Mucosa of stomach (tissue), 1 donor: Measurements from ENCODE around the gene URGCP.

ENCODE experiments used
- H3K27me3 ChIP-seq: one replicate; pipeline ENCODE4 v1.7.0; 2013; ENCODE audit warnings: mild to moderate bottlenecking, low read length; ENCODE audit not compliant: control insufficient read depth, insufficient read depth
- H3K36me3 ChIP-seq: one replicate; pipeline ENCODE4 v1.7.0; 2013; ENCODE audit warnings: low read length; ENCODE audit not compliant: control insufficient read depth, insufficient read depth
- H3K4me1 ChIP-seq: one replicate; pipeline ENCODE4 v1.7.0; 2013; ENCODE audit warnings: mild to moderate bottlenecking, low read length; ENCODE audit not compliant: control insufficient read depth, insufficient read depth
- H3K4me3 ChIP-seq: one replicate; pipeline ENCODE4 v1.7.0; 2013; ENCODE audit warnings: low read length
- H3K9ac ChIP-seq: one replicate; pipeline ENCODE4 v1.7.0; 2013; ENCODE audit warnings: mild to moderate bottlenecking, low read length, moderate library complexity
- H3K9me3 ChIP-seq: one replicate; pipeline ENCODE4 v1.7.0; 2013; ENCODE audit warnings: mild to moderate bottlenecking, low read length, moderate library complexity; ENCODE audit not compliant: control insufficient read depth
- donor health status: Pancreatic carcinoma.

The URGCP gene

GRCh38 chr7:43906331-43907010 lies at the start of gene URGCP:
TSS of gene URGCP (minus strand) at chr7:43906596. CDS start at chr7:43906575, 21 bp downstream.
- H3K4me1 ChIP-seq: peaks cover 24% of the 10 kb centered on the region

GRCh38 chr7:43956027-43956426 lies 49.6 kb upstream of the URGCP start:
- H3K9me3 ChIP-seq: no peaks in the 10 kb centered on the region
- H3K27me3 ChIP-seq: no peaks in the 10 kb centered on the region
- H3K36me3 ChIP-seq: no peaks in the 10 kb centered on the region
- H3K4me3 ChIP-seq: no peak overlapping the region
- H3K4me1 ChIP-seq: no peaks in the 10 kb centered on the region
- no peak overlapping the region for H3K9ac ChIP-seq

More at GRCh38 chr7:43906331-43907010, at the start of gene URGCP:
- H3K4me3 ChIP-seq: peak within 1 kb of the TSS; percentile 63
- no peaks in the 10 kb centered on the region for H3K27me3 ChIP-seq
- H3K9me3 ChIP-seq: no peaks in the 10 kb centered on the region
- H3K36me3 ChIP-seq: no peaks in the 10 kb centered on the region
- peak within 1 kb of the TSS; percentile 86 for H3K9ac ChIP-seq

- Histone ChIP-seq H3K9ac (no peak overlapping the region), H3K4me3 (no peak overlapping the region), H3K36me3 (peaks cover 6% of the 10 kb centered on the region), H3K4me1 (no peaks in the 10 kb centered on the region), H3K27me3 (no peaks in the 10 kb centered on the region), H3K9me3 (no peaks in the 10 kb centered on the region)
Observed at GRCh38 chr7:43954524-43955228, 48.3 kb upstream of the URGCP start.

DNA sequence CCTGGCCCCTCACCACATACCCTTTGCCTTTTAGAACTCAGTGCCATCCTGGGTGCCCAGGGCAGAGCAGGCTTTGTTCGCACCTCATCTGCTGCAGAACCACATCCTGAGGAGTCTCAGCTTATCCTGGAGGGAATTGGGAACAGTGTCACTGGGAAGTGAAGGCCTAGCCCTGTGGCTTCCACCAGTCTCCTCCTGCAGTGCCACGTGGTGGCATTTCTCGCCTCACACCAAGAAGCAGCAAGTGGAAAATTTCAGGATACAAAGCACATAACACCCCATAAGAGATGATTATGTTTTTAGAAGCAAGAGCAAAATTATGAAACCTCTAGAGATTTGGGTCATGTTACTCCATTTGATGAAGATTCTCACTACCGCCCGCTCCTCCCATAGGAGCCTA lies 46.7 kb upstream of the URGCP start:
- Histone ChIP-seq H3K4me3 (no peak overlapping the region), H3K36me3 (peaks cover 6% of the 10 kb centered on the region), H3K9ac (no peak overlapping the region), H3K4me1 (no peaks in the 10 kb centered on the region), H3K9me3 (no peaks in the 10 kb centered on the region), H3K27me3 (no peaks in the 10 kb centered on the region)

DNA sequence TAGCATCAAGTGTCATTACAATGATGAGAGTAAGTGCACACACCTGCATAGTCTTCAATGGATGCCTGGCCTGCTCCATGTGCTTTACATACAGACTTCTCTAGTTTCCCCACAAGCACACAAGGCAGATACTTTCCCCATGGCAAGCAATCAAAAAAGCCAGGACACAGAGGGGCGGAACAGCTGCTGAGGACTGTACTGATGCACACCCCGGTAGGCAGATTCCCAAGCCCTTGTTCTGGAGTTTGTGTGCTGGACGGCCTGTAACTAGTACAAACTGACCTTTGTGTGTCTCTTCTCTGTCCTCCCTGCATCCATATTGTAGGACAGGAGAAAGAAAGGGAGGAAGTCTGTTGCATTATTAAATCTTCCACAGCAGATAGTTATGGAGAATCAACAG lies 45.6 kb upstream of the URGCP start:
- Histone ChIP-seq H3K4me3 (no peak overlapping the region), H3K9ac (no peak overlapping the region), H3K27me3 (no peaks in the 10 kb centered on the region), H3K9me3 (no peaks in the 10 kb centered on the region), H3K36me3 (peaks cover 6% of the 10 kb centered on the region), H3K4me1 (no peaks in the 10 kb centered on the region)

- Histone ChIP-seq H3K4me3 (no peak overlapping the region), H3K27me3 (no peaks in the 10 kb centered on the region), H3K9ac (no peak overlapping the region), H3K9me3 (no peaks in the 10 kb centered on the region), H3K36me3 (no peaks in the 10 kb centered on the region), H3K4me1 (peaks cover 12% of the 10 kb centered on the region)
Observed at GRCh38 chr7:43944286-43944685, 37.9 kb upstream of the URGCP start.

GRCh38 chr7:43943417-43944187 lies 37.2 kb upstream of the URGCP start:
- H3K4me1 ChIP-seq: peaks cover 17% of the 10 kb centered on the region
- H3K4me3 ChIP-seq: no peak overlapping the region
- no peaks in the 10 kb centered on the region for H3K9me3 ChIP-seq
- H3K36me3 ChIP-seq: no peaks in the 10 kb centered on the region
- H3K27me3 ChIP-seq: no peaks in the 10 kb centered on the region
- H3K9ac ChIP-seq: no peak overlapping the region

DNA sequence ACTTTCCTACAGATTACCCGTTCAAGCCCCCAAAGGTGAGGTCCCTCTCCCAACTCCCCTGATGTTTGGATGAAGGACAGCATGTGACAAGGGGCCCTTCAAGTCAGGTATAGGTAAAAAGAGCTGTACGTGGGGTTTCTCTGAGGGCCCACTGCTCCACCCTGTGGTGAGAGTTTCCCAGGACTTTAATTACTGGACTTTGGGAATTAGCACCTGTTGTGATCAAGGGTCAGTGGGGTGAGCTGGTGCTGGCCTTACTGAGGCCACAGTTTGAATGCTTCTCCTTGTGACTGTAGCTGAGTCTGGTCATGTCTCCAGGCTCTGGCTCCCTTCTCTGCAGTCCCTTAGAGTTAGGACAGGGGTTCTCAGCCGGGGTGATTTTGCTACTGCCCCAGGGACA lies 36.6 kb upstream of the URGCP start:
- Histone ChIP-seq H3K4me1 (peaks cover 17% of the 10 kb centered on the region), H3K4me3 (no peak overlapping the region), H3K27me3 (no peaks in the 10 kb centered on the region), H3K36me3 (no peaks in the 10 kb centered on the region), H3K9ac (no peak overlapping the region), H3K9me3 (no peaks in the 10 kb centered on the region)

DNA sequence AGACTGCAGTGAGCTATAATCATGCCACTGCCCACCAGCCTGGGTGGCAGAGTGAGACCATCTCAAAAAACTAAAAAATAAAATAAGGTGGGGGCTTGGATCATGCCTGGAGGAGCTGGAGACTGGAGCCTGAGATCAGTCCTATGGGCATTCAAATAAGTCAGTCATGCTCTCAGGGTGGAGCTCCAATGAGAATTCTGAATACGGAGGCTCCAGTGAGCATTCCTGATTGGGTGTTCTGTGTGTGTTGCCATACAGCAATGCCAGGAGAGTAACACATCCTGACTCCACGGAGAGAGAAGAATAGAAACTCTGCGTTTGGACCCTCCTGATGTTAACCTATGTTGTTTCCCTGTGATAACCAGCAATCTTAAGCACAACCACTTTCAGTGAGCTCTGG lies 35.9 kb upstream of the URGCP start:
- Histone ChIP-seq H3K27me3 (no peaks in the 10 kb centered on the region), H3K4me1 (peaks cover 17% of the 10 kb centered on the region), H3K9ac (no peak overlapping the region), H3K4me3 (no peak overlapping the region), H3K9me3 (no peaks in the 10 kb centered on the region), H3K36me3 (no peaks in the 10 kb centered on the region)

DNA sequence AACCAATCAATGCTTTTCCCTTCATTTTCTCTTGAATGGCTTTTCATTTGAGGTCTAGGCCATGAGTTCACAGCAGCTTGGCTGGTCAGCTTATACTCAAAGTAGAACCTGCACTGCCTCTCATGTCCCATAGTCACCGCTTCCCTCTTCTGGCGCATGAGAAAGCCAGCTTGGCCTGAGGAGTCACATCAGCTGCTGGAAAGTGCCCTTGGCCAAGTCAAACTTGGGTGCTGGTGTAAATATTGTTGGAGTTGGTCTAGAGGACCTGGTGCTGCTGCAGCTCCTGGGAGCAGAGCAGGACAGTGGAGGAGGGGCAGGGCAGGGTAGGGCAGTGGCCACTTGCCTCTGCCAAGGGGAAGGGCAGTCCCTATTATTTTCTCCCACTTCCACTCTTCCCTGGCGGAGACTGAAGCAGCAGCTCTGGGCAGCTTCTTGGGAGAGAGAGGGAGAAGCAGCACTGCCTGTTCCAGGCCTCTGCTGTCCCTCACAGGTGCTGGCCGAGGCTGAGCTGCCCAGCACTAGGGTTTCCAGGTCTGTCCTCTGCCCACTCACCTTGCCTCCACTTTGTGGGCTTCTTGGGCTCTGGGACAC lies 32.6 kb upstream of the URGCP start:
- Histone ChIP-seq H3K4me1 (peaks cover 17% of the 10 kb centered on the region), H3K27me3 (no peaks in the 10 kb centered on the region), H3K36me3 (no peaks in the 10 kb centered on the region), H3K4me3 (no peak overlapping the region), H3K9me3 (no peaks in the 10 kb centered on the region), H3K9ac (no peak overlapping the region)

- no peaks in the 10 kb centered on the region for H3K36me3 ChIP-seq
- no peaks in the 10 kb centered on the region for H3K9me3 ChIP-seq
- H3K9ac ChIP-seq: no peak overlapping the region
- H3K4me1 ChIP-seq: peaks cover 5% of the 10 kb centered on the region
- H3K4me3 ChIP-seq: no peak overlapping the region
- H3K27me3 ChIP-seq: no peaks in the 10 kb centered on the region
Observed at GRCh38 chr7:43937444-43937843, 31.0 kb upstream of the URGCP start.
